Astrocyte (in vitro differentiated cells and primary cell): ENCODE data around the gene CHN2. TPM values are rescaled to one million over a fixed set of nuclear protein-coding genes. Genes with fewer than 3 reads are reported as not detected.

Experiments used
- DNase-seq: peaks from one replicate; pipeline ENCODE4 v3.0.0-alpha.2; 2010; ENCODE audit warnings: low read depth
- FAIRE-seq: peaks from 2 replicates; lab custom pipeline; 2011; peaks lifted over from hg19 to GRCh38; lab: Jason Lieb, UNC
- H2AFZ ChIP-seq: 2 replicates; pipeline ENCODE4 v1.6.0; 2012; ENCODE audit warnings: low read depth, low read length, inconsistent platforms
- H3K27ac ChIP-seq: 2 replicates; pipeline ENCODE4 v1.5.1; 2011; ENCODE audit warnings: low read depth, low read length, inconsistent platforms
- H3K27me3 ChIP-seq: 2 replicates; pipeline ENCODE4 v1.6.0; 2011; ENCODE audit warnings: low read length, inconsistent platforms; ENCODE audit not compliant: insufficient read depth
- H3K36me3 ChIP-seq: 2 replicates; pipeline ENCODE4 v1.5.1; 2011; ENCODE audit warnings: low read length, inconsistent platforms; ENCODE audit not compliant: insufficient read depth
- H3K4me1 ChIP-seq: 2 replicates; pipeline ENCODE4 v1.5.1; 2011; ENCODE audit warnings: low read length, inconsistent platforms; ENCODE audit not compliant: insufficient read depth
- H3K4me2 ChIP-seq: 2 replicates; pipeline ENCODE4 v1.6.0; 2012; ENCODE audit warnings: low read length, inconsistent platforms
- H3K4me3 ChIP-seq: 2 replicates; pipeline ENCODE4 v1.5.1; 2011; ENCODE audit warnings: low read depth, mild to moderate bottlenecking, low read length, inconsistent platforms; ENCODE audit not compliant: insufficient read depth
- H3K79me2 ChIP-seq: 2 replicates; pipeline ENCODE4 v1.6.0; 2012; ENCODE audit warnings: mild to moderate bottlenecking, low read length, inconsistent platforms; ENCODE audit not compliant: insufficient read depth
- H3K9ac ChIP-seq: 2 replicates; pipeline ENCODE4 v1.6.0; 2012; ENCODE audit warnings: mild to moderate bottlenecking, low read length, inconsistent platforms
- H3K9me3 ChIP-seq: 2 replicates; pipeline ENCODE4 v1.5.1; 2012; ENCODE audit warnings: low read depth, mild to moderate bottlenecking, low read length, inconsistent platforms; ENCODE audit not compliant: insufficient read depth
- H4K20me1 ChIP-seq: 2 replicates; pipeline ENCODE4 v1.6.0; 2012; ENCODE audit warnings: low read length, inconsistent platforms; ENCODE audit not compliant: insufficient read depth
- H3K27ac Mint-ChIP-seq: one replicate; pipeline ENCODE4 v1.8.0; 2021; ENCODE audit warnings: mild to moderate bottlenecking, mixed read lengths; ENCODE audit not compliant: unreplicated experiment
- H3K27me3 Mint-ChIP-seq: one replicate; pipeline ENCODE4 v1.8.0; 2021; ENCODE audit warnings: low read depth, mixed read lengths; ENCODE audit not compliant: unreplicated experiment
- H3K36me3 Mint-ChIP-seq: one replicate; pipeline ENCODE4 v1.8.0; 2021; ENCODE audit warnings: low read depth, mixed read lengths; ENCODE audit not compliant: unreplicated experiment
- H3K4me1 Mint-ChIP-seq: one replicate; pipeline ENCODE4 v1.8.0; 2021; ENCODE audit warnings: low read depth, mixed read lengths; ENCODE audit not compliant: unreplicated experiment
- H3K4me3 Mint-ChIP-seq: one replicate; pipeline ENCODE4 v1.8.0; 2021; ENCODE audit warnings: mild to moderate bottlenecking, moderate library complexity, mixed read lengths; ENCODE audit not compliant: unreplicated experiment
- H3K9me3 Mint-ChIP-seq: one replicate; pipeline ENCODE4 v1.8.0; 2021; ENCODE audit warnings: mild to moderate bottlenecking, mixed read lengths; ENCODE audit not compliant: unreplicated experiment
- CTCF ChIP-seq: IDR thresholded peaks from 2 replicates; pipeline ENCODE4 v1.5.1; 2011; ENCODE audit warnings: low read depth, mild to moderate bottlenecking, inconsistent platforms, low read length, moderate library complexity; ENCODE audit not compliant: insufficient read depth
- EZH2 ChIP-seq: IDR thresholded peaks from 2 replicates; pipeline ENCODE4 v1.6.1; 2012; ENCODE audit warnings: mild to moderate bottlenecking, low read length, inconsistent platforms; ENCODE audit not compliant: insufficient read depth
- total RNA-seq: library from RNA; stranded (reverse); gene quantifications from 2 replicates; pipeline ENCODE4 v1.2.1, GENCODE V29; 2021

The CHN2 gene
- total RNA-seq, 1 donor from 2014 or later = 2.5 TPM

GRCh38 chr7:29163854-29164253 lies 30.7 kb upstream of the CHN2 start:
- TF ChIP-seq CTCF = no peak
- TF ChIP-seq EZH2 = no peak
- H3K4me2 ChIP-seq = no peak overlapping the region
- H3K79me2 ChIP-seq = no peaks in the 10 kb centered on the region
- DNase-seq (no peak), FAIRE-seq (no peak)
- Mint-ChIP-seq H3K27me3 (no peaks in the 10 kb centered on the region), H3K4me3 (no peak overlapping the region), H3K9me3 (peaks cover 4% of the 10 kb centered on the region), H3K4me1 (no peaks in the 10 kb centered on the region), H3K27ac (no peak overlapping the region), H3K36me3 (no peaks in the 10 kb centered on the region)
- H3K4me3 ChIP-seq = no peak overlapping the region
- no peak overlapping the region for H3K27ac ChIP-seq
- no peak overlapping the region for H2AFZ ChIP-seq
- H3K9ac ChIP-seq = no peak overlapping the region
- no peaks in the 10 kb centered on the region for H4K20me1 ChIP-seq
- H3K9me3 ChIP-seq = no peaks in the 10 kb centered on the region
- no peaks in the 10 kb centered on the region for H3K4me1 ChIP-seq
- H3K36me3 ChIP-seq = no peaks in the 10 kb centered on the region
- H3K27me3 ChIP-seq = no peaks in the 10 kb centered on the region

- TF ChIP-seq EZH2 = no peak
- TF ChIP-seq CTCF = no peak
- no peak overlapping the region for H2AFZ ChIP-seq
- no peak overlapping the region for H3K27ac Mint-ChIP-seq
- H3K4me1 Mint-ChIP-seq = no peaks in the 10 kb centered on the region
- no peak overlapping the region for H3K27ac ChIP-seq
- H3K9me3 Mint-ChIP-seq = peaks cover 4% of the 10 kb centered on the region
- H3K4me2 ChIP-seq = no peak overlapping the region
- no peak for FAIRE-seq
- no peaks in the 10 kb centered on the region for H3K9me3 ChIP-seq
- H3K9ac ChIP-seq = no peak overlapping the region
- H3K4me1 ChIP-seq = no peaks in the 10 kb centered on the region
- H3K27me3 ChIP-seq = peaks cover 4% of the 10 kb centered on the region
- no peak for DNase-seq
- H3K4me3 ChIP-seq = no peak overlapping the region
- no peaks in the 10 kb centered on the region for H3K27me3 Mint-ChIP-seq
- no peaks in the 10 kb centered on the region for H3K36me3 Mint-ChIP-seq
- no peaks in the 10 kb centered on the region for H3K79me2 ChIP-seq
- no peak overlapping the region for H3K4me3 Mint-ChIP-seq
- H3K36me3 ChIP-seq = no peaks in the 10 kb centered on the region
- H4K20me1 ChIP-seq = no peaks in the 10 kb centered on the region
Observed at GRCh38 chr7:29167721-29168120, 26.9 kb upstream of the CHN2 start.

DNA sequence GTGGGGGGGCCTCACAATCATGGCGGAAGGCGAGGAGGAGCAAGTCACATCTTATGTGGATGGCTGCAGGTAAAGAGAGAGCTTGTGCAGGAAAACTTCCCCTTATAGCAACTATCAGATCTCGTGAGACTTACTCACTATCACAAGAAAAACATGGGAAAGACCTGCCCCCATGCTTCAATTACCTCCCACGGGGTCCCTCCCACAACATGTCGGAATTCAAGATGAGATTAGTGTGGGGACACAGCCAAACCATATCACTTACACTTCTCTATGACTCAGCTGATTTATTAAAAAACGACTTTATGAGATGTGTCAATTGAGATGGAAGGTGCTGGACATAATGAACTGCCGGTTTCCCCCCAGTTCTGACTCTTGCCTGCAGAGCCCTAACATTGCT lies 23.8 kb upstream of the CHN2 start:
- TF ChIP-seq CTCF = no peak
- TF ChIP-seq EZH2 = no peak
- Mint-ChIP-seq H3K4me1 (no peaks in the 10 kb centered on the region), H3K36me3 (no peaks in the 10 kb centered on the region), H3K27ac (no peak overlapping the region), H3K4me3 (no peak overlapping the region), H3K27me3 (no peaks in the 10 kb centered on the region), H3K9me3 (no peaks in the 10 kb centered on the region)
- Histone ChIP-seq H3K4me2 (no peak overlapping the region), H3K27me3 (peaks cover 4% of the 10 kb centered on the region), H3K36me3 (no peaks in the 10 kb centered on the region), H3K9ac (no peak overlapping the region), H2AFZ (no peak overlapping the region), H3K79me2 (no peaks in the 10 kb centered on the region), H3K27ac (no peak overlapping the region), H3K9me3 (no peaks in the 10 kb centered on the region), H3K4me3 (no peak overlapping the region), H4K20me1 (no peaks in the 10 kb centered on the region), H3K4me1 (no peaks in the 10 kb centered on the region)
- FAIRE-seq (no peak), DNase-seq (no peak)
